ENCODE results near the gene PCSK4. TPM values are rescaled to one million over a fixed set of nuclear protein-coding genes. Genes with fewer than 3 reads are reported as not detected.

The PCSK4 gene
- total and polyA plus RNA-seq, 2 of the 13 experiments (the other 11 are each of a cell fraction or from before 2014, with no cell fraction given): 2.0 to 2.7 TPM

DNA sequence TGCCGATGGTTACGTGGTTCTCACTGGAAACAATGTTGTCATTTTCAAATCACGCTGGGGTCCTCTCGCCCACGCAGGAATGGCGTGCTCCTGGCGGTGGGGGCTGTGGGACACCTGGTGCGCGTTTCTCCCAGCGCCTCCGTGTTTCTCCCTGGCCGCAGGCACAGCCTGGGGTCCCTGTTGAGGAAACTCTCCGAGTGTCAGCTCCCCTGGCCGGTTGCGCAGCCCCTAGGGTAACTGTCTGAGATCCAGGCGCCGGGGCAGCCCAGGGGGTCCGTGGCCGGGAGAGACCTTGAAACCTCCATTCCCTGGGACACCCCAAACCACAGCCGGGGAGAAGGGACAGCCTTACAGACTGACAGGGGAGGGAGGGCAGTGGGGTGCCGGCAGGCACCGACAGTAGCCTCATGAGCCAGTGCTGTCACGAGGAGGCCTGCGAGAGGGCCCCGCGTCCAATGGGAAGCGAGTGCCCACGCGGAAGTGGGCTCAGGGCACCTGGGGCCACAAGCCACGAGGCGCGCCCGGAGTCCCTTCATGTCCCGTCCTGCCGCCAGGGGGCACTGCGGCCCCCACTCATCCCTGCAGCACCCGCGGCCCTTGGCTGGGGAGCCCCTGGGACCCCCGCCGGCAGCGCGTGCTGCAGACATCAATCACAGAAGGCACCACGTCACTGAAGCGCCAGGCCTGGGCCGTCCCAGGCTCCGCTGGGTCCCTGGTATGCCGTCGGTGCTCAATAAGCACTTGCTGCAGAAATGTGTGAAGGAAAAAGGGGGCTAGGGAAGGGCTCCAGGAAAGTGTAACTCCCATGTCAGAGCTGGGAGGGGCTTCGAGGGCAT lies 13.2 kb upstream of the PCSK4 start (continued):
- TF ChIP-seq, protein P1, sequence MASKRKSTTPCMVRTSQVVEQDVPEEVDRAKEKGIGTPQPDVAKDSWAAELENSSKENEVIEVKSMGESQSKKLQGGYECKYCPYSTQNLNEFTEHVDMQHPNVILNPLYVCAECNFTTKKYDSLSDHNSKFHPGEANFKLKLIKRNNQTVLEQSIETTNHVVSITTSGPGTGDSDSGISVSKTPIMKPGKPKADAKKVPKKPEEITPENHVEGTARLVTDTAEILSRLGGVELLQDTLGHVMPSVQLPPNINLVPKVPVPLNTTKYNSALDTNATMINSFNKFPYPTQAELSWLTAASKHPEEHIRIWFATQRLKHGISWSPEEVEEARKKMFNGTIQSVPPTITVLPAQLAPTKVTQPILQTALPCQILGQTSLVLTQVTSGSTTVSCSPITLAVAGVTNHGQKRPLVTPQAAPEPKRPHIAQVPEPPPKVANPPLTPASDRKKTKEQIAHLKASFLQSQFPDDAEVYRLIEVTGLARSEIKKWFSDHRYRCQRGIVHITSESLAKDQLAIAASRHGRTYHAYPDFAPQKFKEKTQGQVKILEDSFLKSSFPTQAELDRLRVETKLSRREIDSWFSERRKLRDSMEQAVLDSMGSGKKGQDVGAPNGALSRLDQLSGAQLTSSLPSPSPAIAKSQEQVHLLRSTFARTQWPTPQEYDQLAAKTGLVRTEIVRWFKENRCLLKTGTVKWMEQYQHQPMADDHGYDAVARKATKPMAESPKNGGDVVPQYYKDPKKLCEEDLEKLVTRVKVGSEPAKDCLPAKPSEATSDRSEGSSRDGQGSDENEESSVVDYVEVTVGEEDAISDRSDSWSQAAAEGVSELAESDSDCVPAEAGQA (IDR thresholded peaks at IDR 0.05; ENCODE audit: low read depth): no peak
- TF ChIP-seq, protein P1 (CRISPR knock-in tag; IDR thresholded peaks at IDR 0.05; ENCODE audit: borderline replicate concordance): no peak
- no peak for TF ChIP-seq ZNF292 (CRISPR knock-in tag; IDR thresholded peaks at IDR 0.05; ENCODE audit: borderline replicate concordance, low read depth)
- TF ChIP-seq, protein P2, sequence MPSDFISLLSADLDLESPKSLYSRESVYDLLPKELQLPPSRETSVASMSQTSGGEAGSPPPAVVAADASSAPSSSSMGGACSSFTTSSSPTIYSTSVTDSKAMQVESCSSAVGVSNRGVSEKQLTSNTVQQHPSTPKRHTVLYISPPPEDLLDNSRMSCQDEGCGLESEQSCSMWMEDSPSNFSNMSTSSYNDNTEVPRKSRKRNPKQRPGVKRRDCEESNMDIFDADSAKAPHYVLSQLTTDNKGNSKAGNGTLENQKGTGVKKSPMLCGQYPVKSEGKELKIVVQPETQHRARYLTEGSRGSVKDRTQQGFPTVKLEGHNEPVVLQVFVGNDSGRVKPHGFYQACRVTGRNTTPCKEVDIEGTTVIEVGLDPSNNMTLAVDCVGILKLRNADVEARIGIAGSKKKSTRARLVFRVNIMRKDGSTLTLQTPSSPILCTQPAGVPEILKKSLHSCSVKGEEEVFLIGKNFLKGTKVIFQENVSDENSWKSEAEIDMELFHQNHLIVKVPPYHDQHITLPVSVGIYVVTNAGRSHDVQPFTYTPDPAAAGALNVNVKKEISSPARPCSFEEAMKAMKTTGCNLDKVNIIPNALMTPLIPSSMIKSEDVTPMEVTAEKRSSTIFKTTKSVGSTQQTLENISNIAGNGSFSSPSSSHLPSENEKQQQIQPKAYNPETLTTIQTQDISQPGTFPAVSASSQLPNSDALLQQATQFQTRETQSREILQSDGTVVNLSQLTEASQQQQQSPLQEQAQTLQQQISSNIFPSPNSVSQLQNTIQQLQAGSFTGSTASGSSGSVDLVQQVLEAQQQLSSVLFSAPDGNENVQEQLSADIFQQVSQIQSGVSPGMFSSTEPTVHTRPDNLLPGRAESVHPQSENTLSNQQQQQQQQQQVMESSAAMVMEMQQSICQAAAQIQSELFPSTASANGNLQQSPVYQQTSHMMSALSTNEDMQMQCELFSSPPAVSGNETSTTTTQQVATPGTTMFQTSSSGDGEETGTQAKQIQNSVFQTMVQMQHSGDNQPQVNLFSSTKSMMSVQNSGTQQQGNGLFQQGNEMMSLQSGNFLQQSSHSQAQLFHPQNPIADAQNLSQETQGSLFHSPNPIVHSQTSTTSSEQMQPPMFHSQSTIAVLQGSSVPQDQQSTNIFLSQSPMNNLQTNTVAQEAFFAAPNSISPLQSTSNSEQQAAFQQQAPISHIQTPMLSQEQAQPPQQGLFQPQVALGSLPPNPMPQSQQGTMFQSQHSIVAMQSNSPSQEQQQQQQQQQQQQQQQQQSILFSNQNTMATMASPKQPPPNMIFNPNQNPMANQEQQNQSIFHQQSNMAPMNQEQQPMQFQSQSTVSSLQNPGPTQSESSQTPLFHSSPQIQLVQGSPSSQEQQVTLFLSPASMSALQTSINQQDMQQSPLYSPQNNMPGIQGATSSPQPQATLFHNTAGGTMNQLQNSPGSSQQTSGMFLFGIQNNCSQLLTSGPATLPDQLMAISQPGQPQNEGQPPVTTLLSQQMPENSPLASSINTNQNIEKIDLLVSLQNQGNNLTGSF (CRISPR knock-in tag; IDR thresholded peaks at IDR 0.05): no peak
- TF ChIP-seq, protein P3, sequence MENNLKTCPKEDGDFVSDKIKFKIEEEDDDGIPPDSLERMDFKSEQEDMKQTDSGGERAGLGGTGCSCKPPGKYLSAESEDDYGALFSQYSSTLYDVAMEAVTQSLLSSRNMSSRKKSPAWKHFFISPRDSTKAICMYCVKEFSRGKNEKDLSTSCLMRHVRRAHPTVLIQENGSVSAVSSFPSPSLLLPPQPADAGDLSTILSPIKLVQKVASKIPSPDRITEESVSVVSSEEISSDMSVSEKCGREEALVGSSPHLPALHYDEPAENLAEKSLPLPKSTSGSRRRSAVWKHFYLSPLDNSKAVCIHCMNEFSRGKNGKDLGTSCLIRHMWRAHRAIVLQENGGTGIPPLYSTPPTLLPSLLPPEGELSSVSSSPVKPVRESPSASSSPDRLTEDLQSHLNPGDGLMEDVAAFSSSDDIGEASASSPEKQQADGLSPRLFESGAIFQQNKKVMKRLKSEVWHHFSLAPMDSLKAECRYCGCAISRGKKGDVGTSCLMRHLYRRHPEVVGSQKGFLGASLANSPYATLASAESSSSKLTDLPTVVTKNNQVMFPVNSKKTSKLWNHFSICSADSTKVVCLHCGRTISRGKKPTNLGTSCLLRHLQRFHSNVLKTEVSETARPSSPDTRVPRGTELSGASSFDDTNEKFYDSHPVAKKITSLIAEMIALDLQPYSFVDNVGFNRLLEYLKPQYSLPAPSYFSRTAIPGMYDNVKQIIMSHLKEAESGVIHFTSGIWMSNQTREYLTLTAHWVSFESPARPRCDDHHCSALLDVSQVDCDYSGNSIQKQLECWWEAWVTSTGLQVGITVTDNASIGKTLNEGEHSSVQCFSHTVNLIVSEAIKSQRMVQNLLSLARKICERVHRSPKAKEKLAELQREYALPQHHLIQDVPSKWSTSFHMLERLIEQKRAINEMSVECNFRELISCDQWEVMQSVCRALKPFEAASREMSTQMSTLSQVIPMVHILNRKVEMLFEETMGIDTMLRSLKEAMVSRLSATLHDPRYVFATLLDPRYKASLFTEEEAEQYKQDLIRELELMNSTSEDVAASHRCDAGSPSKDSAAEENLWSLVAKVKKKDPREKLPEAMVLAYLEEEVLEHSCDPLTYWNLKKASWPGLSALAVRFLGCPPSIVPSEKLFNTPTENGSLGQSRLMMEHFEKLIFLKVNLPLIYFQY (CRISPR knock-in tag; IDR thresholded peaks at IDR 0.05; ENCODE audit: borderline replicate concordance): no peak
- TF ChIP-seq, protein P4, sequence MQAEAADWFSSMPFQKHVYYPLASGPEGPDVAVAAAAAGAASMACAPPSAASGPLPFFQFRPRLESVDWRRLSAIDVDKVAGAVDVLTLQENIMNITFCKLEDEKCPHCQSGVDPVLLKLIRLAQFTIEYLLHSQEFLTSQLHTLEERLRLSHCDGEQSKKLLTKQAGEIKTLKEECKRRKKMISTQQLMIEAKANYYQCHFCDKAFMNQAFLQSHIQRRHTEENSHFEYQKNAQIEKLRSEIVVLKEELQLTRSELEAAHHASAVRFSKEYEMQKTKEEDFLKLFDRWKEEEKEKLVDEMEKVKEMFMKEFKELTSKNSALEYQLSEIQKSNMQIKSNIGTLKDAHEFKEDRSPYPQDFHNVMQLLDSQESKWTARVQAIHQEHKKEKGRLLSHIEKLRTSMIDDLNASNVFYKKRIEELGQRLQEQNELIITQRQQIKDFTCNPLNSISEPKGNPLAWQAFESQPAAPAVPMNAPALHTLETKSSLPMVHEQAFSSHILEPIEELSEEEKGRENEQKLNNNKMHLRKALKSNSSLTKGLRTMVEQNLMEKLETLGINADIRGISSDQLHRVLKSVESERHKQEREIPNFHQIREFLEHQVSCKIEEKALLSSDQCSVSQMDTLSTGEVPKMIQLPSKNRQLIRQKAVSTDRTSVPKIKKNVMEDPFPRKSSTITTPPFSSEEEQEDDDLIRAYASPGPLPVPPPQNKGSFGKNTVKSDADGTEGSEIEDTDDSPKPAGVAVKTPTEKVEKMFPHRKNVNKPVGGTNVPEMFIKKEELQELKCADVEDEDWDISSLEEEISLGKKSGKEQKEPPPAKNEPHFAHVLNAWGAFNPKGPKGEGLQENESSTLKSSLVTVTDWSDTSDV (CRISPR knock-in tag; IDR thresholded peaks at IDR 0.05): peak; percentile 70; the same call in 1 of the 2 replicates
- TF ChIP-seq YEATS2 (CRISPR knock-in tag; IDR thresholded peaks at IDR 0.05; ENCODE audit: borderline replicate concordance): peak; percentile 32; the same call in 1 of the 2 replicates
- no peak for TF ChIP-seq ATAD3A (CRISPR knock-in tag; IDR thresholded peaks at IDR 0.05)
- 0 out of 3 replicates have a peak, but pooled peaks have one; percentile 29 for TF ChIP-seq MXI1 (IDR thresholded peaks at IDR 0.05; ENCODE audit: borderline replicate concordance, low read depth, low read length)

All from HepG2 (cell line).